Measurements from ENCODE around the gene LAMB1. TPM values are rescaled to one million over a fixed set of nuclear protein-coding genes. Genes with fewer than 3 reads are reported as not detected.

LAMB1 gene
- total RNA-seq, 2 experiments from 2014 or later: 0.17 TPM; not detected in 1

DNA sequence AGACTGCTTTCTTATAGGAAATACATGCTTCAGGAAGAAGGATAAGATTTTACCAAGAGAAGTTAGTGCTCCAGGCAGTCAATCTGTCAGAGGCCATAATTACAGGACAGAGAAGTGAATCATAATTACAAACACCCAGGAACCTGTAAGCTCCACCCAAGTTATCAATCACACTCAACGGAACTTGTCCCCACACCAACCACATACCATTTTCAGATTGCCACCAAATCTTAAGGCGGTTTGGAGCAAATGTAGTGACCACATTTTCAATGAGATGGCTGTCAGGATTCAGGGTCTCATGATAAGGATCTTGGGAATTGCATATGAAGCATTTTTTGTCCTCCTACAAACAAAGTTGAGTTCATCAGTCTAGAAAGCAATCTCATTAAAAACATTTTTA, 4.8 kb downstream of the LAMB1 start:
- Histone ChIP-seq H4K20me1 (ENCODE audit: insufficient read depth, low read length) (no peaks in the 10 kb centered on the region), H3K9me2 (ENCODE audit: insufficient read depth, low read length) (no peaks in the 10 kb centered on the region), H3K27ac (ENCODE audit: low read depth, low read length, poor library complexity, severe bottlenecking) (no peak overlapping the region), H3K4me3 (ENCODE audit: low read depth, low read length, poor library complexity, severe bottlenecking) (no peak overlapping the region), H3K36me3 (ENCODE audit: insufficient read depth, low read length) (no peaks in the 10 kb centered on the region), H3K4me1 (ENCODE audit: insufficient read depth, low read length, poor library complexity, severe bottlenecking) (no peaks in the 10 kb centered on the region), H3K4me2 (ENCODE audit: low read length) (no peak overlapping the region), H2AFZ (ENCODE audit: low read length) (no peak overlapping the region), H3K79me2 (ENCODE audit: insufficient read depth, low read depth, low read length) (no peaks in the 10 kb centered on the region), H3K9me3 (ENCODE audit: low read length) (no peaks in the 10 kb centered on the region)
- intact Hi-C loops (cut with micrococcal nuclease; ENCODE audit: unreplicated experiment): no loop called here
- TF ChIP-seq CTCF (conservative IDR thresholded peaks at IDR 0.05; ENCODE audit: low read length) (no peak), EZH2phosphoT487 (IDR thresholded peaks at IDR 0.05; ENCODE audit: borderline replicate concordance, low read depth, low read length) (no peak)
- no peak for DNase-seq (ENCODE audit: low spot score)
- ChIA-PET CTCF (ENCODE audit: unreplicated experiment) (no interaction called here), POLR2A (no interaction called here)
- BruUV-seq (replicated peaks): no TSS peak

DNA sequence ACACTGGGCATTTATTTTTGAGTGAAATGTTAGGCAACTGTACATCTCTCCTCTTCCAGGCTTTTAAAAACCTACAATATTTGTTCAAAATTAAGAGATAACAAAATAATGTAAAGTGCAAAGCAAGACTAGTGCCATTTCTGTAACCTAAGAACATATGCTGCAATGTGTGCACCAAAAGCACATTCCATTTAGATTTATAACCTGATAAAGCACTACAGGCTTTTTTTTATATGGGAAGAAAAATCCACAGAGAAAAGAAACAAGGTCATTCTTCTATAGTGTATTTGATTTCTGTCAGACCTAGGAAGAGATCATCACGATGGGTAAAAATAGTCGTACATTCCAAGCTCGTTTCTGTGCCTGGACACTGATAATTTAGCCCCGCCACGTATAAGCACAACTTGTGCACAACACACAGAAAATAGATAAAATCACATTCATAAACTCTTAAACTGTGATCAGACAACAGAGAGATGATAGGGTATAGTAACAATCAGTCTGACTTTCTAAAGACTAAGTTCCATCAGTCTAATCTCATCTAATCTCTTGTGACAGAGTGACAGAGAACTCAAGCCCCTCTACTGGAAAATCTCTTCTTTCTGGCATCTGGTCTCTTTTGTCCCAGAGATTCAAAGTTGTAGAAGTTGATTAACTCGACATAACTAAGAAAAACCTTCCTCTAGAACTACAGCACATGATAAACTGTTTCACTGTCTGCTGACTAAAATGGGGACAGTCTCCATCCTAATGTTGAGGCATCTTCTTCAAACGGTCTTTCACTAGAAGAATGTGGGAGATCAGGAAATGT, 6.7 kb downstream of the LAMB1 start:
- no peak overlapping the region for H3K4me2 ChIP-seq (ENCODE audit: low read length)
- ChIA-PET POLR2A (no interaction called here), CTCF (ENCODE audit: unreplicated experiment) (no interaction called here)
- TF ChIP-seq CTCF (conservative IDR thresholded peaks at IDR 0.05; ENCODE audit: low read length): no peak
- no peak for TF ChIP-seq EZH2phosphoT487 (IDR thresholded peaks at IDR 0.05; ENCODE audit: borderline replicate concordance, low read depth, low read length)
- H3K9me2 ChIP-seq (ENCODE audit: insufficient read depth, low read length): no peaks in the 10 kb centered on the region
- H3K27ac ChIP-seq (ENCODE audit: low read depth, low read length, poor library complexity, severe bottlenecking): no peak overlapping the region
- H3K9me3 ChIP-seq (ENCODE audit: low read length): no peaks in the 10 kb centered on the region
- H3K4me1 ChIP-seq (ENCODE audit: insufficient read depth, low read length, poor library complexity, severe bottlenecking): no peaks in the 10 kb centered on the region
- H4K20me1 ChIP-seq (ENCODE audit: insufficient read depth, low read length): no peaks in the 10 kb centered on the region
- H3K79me2 ChIP-seq (ENCODE audit: insufficient read depth, low read depth, low read length): no peaks in the 10 kb centered on the region
- no peak for DNase-seq (ENCODE audit: low spot score)
- no peak overlapping the region for H2AFZ ChIP-seq (ENCODE audit: low read length)
- no TSS peak for BruUV-seq (replicated peaks)
- H3K4me3 ChIP-seq (ENCODE audit: low read depth, low read length, poor library complexity, severe bottlenecking): no peak overlapping the region
- no peaks in the 10 kb centered on the region for H3K36me3 ChIP-seq (ENCODE audit: insufficient read depth, low read length)
- intact Hi-C loops (cut with micrococcal nuclease; ENCODE audit: unreplicated experiment): no loop called here
